Stimulated activated CD4-positive, alpha-beta T cell treated with anti-CD3 and anti-CD28 coated beads, Interleukin-12 subunit alpha, Interleukin-12 subunit beta, amount 100 ng/mL, for 24 hours (primary cell): Measurements from ENCODE around the gene ROBO1.
"Not testable (repeated sequence)": the region's sequence is repeated elsewhere in the genome, so short reads cannot be mapped to it uniquely, and the experiment has no call there.

ENCODE experiments used
- DNase-seq, 2 experiments: peaks; one replicate each; pipeline ENCODE4 v3.0.0-alpha.2; 2020; ENCODE audit warnings: low read depth in 2 of 2

The ROBO1 gene

DNA sequence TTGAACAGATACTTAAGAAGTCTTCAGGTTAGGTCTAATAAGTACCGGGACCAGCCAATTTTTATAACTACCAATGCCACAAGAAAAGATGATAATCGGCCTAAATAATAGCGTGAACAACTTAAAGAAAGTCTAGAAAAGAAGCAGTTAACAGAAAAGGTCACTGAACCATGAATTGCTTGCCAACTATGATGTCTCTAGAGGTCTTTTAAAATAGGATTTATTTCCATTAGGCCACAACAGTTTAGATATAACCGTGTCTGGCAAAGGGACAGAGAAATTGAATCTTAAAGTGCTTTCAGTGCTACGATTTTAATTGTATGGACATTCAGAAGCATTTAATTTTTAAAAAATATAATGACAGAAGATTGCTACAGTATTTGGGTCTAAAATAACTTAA lies 1070.4 kb downstream of the ROBO1 start:
- no peak for DNase-seq

DNA sequence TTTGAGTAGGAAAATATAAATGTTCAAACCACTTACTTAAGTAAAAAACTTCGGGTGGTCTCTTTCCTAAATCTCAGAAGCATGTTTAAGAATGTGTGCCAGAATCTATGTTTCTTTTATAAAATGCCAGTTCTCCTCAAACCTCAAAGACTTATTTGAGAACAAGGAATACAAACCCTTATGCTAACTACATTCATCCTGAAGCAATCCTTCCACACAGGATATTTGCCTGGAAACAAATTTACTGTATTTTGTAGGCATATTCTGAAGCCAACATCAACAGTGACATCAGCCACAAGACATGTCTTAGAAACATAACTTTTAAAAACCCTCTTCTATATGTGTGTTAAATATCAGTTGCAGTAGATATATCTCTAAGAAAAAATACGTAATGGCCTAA lies 1077.0 kb downstream of the ROBO1 start:
- DNase-seq, result no peak

DNA sequence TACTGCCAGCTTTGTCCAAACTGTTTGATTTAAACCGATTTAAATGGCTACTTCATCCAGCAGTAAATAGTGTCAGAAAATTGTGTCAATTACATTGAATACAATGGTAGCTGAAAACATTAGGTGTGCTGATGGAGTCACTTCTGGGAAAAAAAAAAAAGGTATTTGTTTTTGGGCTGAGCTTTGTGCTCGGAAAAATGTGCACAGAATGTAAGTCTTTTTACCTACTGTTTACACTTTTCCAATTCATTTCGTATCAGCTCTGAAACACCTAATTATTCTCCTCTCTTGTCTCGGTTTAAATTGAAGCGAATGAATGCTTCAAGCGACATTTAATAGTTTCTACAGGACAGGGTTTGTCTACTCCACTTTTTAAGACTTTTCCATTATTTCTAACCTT lies 1078.4 kb downstream of the ROBO1 start:
- DNase-seq, result no peak

DNA sequence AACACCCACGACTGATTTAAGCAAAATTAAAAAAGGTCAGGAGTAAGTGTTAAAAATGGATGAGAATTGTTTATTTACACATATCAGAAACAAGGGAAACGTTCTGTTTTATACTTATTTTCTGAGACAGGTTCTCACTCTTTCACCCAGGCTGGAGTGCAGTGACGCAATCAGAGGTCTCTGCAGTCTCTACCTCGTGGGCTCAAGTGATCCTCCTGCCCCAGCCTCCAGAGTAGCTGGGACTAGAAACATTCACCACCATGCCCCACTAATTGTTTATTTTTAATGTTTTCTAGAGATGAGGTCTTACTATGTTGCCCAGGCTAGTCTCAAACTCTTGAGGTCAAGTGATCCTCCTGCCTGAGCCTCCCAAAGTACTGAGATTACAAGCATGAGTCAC lies 1080.3 kb downstream of the ROBO1 start:
- no peak for DNase-seq

DNA sequence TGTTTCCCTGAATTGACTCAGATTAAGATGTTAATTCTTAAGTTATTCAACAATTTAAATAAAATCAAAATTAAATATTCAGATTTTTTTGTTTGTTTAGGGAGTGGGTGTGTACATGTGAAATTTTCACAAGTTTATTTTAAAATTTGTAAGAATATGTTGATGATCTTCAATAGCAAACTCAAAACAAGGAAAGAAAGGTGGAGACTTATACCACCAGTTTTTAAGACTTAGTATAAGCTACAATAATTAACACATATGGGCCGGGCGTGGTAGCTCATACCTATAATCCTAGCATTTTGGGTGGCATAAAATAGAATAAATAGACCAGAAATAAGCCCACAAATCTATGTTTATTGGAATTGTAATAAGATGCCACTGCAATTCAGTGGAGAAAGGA lies 1084.5 kb downstream of the ROBO1 start:
- DNase-seq, result no peak

DNA sequence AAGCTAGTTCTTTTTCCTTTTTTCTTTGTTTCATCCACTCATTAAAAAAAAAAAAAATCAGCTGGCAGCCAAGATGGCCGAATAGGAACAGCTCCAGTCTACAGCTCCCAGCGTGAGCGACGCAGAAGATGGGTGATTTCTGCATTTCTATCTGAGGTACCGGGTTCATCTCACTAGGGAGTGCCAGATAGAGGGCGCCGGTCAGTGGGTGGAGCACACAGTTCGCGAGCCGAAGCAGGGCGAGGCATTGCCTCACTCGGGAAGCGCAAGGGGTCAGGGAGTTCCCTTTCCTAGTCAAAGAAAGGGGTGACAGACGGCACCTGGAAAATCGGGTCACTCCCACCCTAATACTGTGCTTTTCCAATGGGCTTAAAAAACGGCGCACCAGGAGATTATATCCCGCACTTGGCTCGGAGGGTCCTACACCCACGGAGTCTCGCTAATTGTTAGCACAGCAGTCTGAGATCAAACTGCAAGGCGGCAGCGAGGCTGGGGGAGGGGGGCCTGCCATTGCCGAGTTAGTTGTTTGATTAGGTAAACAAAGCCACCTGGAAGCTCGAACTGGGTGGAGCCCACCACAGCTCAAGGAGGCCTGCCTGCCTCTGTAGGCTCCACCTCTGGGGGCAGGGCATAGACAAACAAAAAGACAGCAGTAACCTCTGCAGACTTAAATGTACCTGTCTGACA lies 1092.5 kb downstream of the ROBO1 start:
- DNase-seq, result not testable (repeated sequence)

DNA sequence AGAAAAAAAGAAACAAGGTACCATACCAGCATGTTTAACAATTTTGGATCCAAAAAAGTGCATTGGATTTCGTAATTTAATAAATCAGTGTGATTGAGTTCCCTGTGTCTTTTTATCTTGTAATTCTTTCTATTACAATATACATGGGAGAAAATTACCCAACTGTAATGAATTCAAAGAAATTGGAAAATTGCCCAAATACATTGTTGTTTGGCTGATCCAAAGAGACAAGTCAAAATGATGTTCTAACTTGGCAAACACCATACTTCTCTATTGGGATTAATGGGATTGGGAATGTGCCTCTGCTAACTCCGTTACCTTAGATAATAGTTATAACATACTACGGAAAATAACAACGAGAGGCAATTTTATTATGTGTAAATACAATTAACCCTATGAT lies 1097.1 kb downstream of the ROBO1 start:
- no peak for DNase-seq

DNA sequence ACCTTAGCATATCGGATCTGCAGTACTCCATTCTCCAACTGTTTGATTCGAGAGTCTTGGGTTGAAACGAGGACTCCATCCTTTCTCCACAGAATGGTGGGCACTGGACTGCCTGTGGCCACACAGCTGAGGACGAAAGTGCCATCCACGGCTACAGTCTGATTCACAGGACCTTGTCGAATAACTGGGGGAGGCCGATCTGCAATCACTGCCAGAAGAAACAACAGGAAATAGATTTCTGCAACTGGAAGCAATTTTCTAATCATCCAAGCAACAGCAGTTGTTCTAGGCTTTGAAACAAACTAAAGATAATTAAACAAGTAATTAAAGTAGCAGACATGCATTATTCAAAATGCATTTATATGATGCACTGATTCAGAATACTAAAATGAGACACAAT lies 1097.7 kb downstream of the ROBO1 start:
- DNase-seq, result no peak

DNA sequence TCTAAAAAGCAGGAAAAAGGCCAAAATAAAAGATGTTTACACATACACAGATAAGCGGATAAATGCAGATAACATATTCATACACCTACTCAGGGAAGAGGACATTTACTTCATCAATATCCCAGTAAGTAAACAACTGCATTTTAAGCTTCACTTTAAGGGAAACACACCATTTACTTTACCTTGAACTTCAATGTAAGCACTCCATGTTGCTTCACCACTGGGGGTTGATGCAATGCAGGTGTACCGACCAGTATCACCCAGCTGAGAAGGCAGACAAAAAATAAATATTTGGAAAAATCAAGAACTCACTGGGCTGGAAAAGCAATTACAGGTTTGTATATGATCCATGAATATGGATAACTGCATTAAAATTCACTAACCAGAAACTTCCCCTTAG lies 1099.5 kb downstream of the ROBO1 start:
- DNase-seq, result no peak

DNA sequence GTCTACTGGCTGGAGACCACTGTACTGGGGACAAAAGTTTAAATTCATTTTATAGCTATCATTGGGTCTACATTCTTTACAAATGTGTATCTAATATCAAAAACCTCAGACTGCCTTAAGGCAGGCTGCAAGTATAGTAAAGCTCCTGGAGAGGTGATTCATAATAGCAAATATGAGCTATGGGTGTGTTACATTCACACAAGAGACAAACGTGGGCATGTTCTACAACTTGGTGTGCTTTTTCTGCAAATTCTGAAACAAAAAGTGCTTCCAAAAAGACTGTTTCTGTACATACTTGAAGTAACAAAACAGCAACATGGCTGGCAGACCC lies 1101.4 kb downstream of the ROBO1 start:
- no peak for DNase-seq

DNA sequence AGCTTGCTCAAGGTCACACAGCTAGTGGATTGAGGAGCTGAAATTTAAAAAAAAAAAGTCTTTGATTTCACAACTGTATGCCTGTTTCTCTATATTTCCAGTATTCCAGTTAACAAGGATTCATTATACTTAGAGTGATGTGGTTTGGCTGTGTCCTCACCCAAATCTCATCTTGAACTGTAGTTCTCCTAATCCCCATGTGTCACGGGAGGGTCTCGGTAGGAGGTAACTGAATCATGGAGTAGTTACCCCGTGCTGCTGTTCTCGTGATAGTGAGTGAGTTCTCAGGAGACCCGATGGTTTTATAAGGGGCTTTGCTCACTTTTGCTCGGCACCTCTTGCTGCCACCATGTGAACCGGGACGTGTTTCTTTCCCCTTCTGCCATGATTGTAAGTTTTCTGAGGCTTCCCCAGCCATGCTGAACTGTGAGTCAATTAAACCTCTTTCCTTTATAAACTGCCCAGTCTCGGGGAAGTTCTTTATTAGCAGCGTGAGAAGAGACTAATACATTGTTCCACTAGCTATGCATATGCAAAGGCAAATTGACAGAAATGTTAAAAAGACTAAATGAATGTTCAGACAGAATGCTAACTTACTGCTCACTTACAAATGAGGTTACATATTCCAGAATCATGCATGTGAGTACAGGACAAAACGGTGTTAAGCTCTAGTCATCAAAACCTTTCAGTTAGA lies 1101.9 kb downstream of the ROBO1 start:
- DNase-seq, result no peak

DNA sequence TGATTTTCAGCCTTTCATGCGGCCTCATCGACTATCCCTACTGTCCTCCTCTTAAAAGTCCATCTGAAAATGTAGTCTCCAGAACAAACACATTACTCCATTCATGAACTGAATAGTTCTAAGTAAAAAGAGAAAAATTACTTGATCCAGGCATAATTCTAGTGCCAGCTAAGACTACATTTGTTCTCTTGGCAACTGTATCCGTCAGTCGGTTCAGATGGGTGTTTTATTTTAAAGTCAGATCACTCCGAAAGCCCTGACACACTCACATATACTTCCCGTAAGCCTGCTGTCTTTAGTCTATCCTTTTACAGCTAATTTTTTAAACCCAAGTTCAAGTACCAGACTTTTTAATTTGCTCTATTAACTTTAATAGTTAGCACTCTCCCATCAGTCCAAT lies 1102.7 kb downstream of the ROBO1 start:
- no peak for DNase-seq

DNA sequence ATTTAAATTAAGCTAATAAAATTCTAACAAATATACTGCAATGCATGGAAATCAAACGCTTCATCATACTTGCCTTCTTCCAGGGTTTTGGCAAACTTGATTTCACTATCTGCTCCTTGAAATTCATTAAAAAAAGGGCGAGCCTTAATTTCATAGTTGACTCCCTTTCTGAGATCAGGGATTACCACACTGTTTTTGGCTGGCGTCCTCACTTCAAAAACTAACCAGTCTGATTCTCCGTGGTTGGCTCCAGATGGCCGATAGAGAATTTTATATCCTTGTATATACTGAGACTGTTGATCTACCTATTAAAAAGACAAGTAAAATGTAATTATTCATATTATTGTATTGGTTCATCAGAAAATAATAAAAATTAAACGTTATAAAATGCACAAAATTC lies 1106.8 kb downstream of the ROBO1 start:
- DNase-seq, result no peak

DNA sequence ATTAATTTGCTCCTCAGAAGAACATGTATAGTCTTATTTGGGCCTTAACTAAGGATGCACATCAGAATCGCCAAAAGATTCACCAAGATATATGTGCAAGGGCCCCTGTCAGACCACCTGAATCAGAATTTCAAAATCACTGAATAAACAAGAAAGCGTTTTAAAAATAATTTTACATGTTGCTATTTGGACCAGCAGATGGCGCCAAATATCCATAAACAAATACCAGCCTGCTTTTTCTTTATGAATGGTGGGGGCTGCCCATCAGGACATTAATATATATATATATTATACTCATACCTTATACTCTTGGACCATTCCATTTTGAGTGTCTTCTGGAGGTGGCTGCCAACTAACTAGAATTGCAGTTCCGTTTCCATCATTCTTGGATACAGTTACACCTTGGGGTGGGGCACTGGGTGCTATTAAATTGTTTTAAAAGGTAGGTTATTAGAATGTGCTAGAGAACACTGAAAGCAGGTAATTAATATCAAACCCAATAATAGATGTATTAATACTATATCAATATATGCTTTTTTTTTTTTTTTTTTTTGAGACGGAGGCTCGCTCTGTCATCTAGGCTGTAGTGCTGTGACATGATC lies 1108.3 kb downstream of the ROBO1 start:
- no peak for DNase-seq

DNA sequence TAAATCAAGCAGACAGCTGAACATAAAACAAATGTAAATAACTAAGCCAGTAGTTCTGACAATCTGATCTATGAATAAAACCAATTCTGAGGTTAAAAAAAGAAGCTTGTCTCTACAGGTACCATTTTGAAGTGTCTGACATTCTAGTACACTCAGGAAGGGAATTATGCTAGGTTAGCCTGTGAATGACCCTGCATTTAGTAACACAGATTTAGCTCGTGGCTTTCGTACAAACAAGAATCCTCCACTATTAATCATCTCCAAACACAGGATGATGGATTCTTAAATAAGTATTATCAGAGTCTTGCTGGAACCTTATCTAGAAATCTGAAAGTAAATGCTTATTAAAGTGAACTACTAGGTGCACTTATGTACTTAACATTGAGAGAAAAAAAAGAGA lies 1120.1 kb downstream of the ROBO1 start:
- DNase-seq, result no peak

DNA sequence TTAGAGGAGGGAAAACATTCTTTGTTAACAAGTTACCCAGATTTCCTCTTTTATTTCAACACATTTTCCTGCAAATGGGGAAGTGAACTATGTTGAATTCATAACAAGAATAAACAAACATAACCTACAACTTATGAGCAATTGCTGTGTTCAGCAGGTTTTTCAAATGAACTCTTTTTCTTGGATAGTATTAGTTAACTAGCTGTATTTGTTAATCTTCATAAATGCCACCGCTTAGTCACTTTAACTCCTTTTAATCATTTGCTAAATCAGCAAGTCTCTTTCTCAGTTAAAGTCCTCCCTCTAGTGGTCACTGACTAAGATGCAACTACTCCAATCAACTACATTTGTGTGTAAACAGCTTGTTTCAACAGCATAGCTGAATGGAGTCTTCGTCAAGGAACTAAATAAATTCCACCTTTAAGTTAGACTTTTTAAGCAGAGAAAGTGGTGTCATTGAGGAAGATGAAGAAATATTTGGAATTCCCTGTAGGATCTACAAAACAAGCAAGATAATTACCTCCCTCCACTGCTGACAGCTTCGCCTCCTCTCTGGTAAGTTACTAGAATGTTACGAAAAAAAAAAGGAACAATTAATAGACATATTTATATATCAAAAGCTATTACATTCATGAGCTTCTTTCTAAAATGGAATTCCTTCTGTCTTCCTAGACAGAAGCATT lies 1122.0 kb downstream of the ROBO1 start:
- no peak for DNase-seq

DNA sequence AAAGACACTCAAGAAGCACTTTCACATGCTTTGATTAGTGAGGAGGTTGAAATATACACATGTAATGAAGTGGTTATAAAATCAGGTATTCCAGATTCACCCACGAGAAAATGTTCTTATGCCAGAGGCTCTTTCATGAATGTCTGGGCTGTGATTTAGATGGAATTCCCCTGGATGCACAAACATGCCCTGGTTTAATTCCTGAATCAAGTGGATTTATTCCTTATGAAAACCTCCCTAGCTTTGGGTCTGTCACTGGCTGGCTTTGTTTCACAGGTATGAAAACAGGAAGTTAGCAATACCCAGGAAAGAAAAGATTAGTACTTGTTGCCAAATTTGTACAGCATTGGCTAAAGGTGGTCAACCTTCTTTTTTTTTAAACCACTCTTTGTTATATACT lies 1123.0 kb downstream of the ROBO1 start:
- DNase-seq, result no peak

DNA sequence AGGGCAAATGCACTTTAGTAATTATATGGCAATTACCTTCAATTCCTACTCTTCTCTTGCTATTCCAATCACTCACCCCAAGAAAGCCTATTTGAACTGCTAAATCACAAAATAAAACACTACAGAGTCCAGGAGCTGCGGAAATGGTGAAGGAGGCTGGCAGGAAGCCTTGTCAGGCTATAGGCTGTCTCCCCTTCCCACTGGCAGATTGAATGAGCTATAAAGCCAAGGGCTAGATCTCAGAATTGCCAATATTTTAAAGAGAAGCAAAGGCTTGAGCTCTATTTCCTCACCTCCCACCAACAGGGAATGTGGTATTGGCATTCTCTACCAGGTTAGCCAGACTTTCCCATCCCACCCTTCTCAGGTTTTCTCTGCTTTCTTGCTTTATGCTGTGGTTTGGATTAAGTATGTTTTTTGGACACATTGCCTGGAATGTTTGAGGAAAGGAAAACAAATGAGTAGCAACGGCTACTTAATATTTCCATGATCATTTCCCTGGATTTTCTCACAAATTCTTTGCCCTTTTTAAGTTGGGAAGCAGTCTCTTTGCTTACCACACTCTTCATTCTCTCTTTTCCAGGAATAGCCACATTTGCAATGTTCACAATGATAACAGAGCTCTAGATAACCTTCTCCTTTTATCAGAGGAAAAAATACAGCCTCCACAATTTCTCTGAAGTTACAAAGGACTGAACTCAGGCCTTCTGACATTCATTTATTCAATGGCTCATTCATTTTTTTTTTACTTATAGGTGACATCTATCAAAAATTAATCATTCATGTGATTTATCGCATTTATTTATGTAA lies 1125.4 kb downstream of the ROBO1 start:
- no peak for DNase-seq

DNA sequence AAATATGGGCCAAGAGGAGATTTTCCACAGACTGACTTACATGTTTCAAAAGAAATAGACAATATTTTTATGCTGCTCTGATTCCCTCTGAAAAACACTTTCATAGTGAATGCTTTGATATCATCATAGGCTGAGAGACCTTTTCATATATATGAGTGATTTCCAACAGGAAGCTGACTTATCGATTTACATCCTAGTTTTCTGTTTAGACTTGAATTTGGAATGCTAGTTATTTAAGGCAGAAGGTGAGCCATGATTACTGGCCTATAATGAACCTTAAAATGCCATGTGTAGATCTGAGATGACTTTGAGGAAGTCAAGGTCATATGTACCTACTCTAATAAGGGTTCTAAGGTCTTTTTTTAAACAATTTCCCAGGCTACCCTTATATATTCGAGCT lies 1126.1 kb downstream of the ROBO1 start:
- no peak for DNase-seq

DNA sequence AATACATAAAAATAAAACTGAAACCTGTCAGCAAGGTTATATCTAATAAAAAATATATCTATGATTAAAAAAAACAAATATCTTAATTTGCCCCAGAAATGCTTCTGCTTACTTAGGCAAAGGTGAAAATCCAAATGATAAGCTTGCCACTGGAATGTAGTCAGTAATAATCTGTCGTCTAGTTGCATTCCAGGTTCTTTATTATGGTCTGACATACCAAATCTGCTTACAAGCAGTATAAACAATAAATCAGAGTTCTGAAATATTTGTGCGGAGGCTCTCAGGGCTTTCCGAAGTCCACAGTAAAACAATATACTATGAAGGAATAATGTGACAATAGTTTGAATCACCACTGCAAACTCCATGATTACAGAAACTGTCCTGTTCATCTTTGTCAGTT lies 1133.5 kb downstream of the ROBO1 start:
- no peak for DNase-seq

DNA sequence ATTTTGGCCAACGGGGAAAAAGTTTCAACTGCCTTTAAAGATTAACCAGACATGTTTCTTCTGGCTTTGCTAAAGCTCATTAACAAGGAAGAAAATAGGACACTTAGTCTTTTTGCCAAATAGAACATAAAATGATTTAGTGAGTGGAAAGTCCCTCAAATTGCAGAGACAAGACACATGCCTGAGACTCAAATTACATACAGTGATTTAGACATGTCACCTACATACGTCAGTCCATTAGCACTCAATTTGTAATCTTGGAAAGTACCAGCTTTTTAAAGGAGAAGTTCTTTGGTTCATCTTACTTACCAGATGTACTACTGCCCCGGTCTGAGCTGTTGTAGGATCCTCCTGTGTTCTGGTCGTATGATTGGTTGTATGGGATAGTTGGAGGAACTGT lies 1134.2 kb downstream of the ROBO1 start:
- DNase-seq, result no peak

DNA sequence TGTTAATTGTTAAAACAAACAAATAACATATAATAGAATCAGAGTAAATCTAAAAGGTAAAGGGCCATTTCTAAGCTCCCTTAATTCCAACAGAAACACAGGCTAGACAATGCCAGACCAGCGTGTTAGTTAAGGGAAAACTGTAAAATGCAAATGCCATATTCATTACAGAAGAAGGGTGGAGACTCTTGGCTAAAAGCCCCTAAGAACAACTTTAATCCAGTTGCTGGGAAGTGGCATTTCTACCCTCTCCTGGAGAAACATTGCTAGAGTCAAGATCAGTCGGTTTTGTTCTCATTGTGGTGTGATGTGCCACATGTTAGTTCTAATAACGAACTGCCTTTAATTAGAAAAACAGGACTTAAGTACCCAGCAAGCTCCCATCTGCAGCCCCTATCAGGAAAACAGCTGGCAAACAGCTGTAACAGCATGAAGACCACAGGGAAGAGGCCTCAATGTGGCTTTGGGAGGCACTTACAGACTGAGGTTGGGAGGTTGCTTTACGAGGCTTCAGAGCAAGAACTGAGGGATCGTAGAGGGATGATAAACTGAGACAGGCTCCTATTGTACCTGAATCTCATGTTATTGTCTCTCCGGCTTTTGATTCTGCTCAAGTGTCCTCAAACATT lies 1134.8 kb downstream of the ROBO1 start:
- no peak for DNase-seq
